GM12874 (cell line): ENCODE data around the gene SENP7.

Source experiments
- TF ChIP-seq, protein P1 (sequence below): IDR thresholded peaks from 2 replicates; pipeline ENCODE4 v1.5.1; 2011; ENCODE audit warnings: low read depth, mild to moderate bottlenecking, control low read depth, low read length, moderate library complexity; ENCODE audit not compliant: insufficient read depth

Gene SENP7

DNA sequence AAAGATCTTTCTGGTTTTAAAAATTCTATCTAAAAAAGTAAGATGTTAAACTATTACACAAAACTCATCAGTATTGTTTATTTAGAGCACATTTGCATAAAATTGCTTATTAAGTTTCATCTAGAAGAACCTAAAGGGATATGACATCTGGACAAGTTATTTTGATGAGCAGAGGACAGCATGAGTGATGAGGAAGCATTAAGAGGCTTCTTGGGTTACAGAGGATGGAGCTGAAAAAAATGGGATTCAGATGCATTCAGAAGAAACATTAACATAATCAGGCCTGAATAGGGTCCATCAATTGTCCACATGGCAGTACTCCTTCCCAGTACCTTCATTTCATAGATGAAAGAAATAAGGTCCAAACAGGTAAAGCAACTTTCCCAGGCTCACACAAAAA lies 234.3 kb downstream of the SENP7 start:
- TF ChIP-seq, protein P1, sequence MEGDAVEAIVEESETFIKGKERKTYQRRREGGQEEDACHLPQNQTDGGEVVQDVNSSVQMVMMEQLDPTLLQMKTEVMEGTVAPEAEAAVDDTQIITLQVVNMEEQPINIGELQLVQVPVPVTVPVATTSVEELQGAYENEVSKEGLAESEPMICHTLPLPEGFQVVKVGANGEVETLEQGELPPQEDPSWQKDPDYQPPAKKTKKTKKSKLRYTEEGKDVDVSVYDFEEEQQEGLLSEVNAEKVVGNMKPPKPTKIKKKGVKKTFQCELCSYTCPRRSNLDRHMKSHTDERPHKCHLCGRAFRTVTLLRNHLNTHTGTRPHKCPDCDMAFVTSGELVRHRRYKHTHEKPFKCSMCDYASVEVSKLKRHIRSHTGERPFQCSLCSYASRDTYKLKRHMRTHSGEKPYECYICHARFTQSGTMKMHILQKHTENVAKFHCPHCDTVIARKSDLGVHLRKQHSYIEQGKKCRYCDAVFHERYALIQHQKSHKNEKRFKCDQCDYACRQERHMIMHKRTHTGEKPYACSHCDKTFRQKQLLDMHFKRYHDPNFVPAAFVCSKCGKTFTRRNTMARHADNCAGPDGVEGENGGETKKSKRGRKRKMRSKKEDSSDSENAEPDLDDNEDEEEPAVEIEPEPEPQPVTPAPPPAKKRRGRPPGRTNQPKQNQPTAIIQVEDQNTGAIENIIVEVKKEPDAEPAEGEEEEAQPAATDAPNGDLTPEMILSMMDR: no peak
